OCI-LY1 (cell line): ENCODE measurements around the gene ITGA1.

Experiments used
- H2AFZ ChIP-seq: fragments of 200-600 bp; sonication (generic), shearing (Covaris generic); 2 replicates; pipeline ENCODE4 v1.6.0; 2014; ENCODE audit warnings: antibody characterized with exemption, mild to moderate bottlenecking, low read length
- H3F3A ChIP-seq: fragments of 200-600 bp; sonication (generic), shearing (Covaris generic); 2 replicates; pipeline ENCODE4 v1.6.0; 2014; ENCODE audit warnings: mild to moderate bottlenecking, antibody characterized with exemption, low read length, moderate library complexity; ENCODE audit not compliant: insufficient read depth
- H3K27ac ChIP-seq: fragments of 200-600 bp; sonication (generic); 2 replicates; pipeline ENCODE4 v1.5.1; 2014; ENCODE audit warnings: low read length, mixed run types, mild to moderate bottlenecking, low read depth; ENCODE audit not compliant: poor library complexity, severe bottlenecking
- H3K27me3 ChIP-seq: fragments of 200-600 bp; sonication (generic); 2 replicates; pipeline ENCODE4 v1.6.0; 2014; ENCODE audit warnings: antibody characterized with exemption, mild to moderate bottlenecking, low read length, moderate library complexity; ENCODE audit not compliant: insufficient read depth
- H3K36me3 ChIP-seq: fragments of 200-600 bp; sonication (generic); 2 replicates; pipeline ENCODE4 v1.6.1; 2014; ENCODE audit warnings: mild to moderate bottlenecking, antibody characterized with exemption, low read length, moderate library complexity, mixed read lengths; ENCODE audit not compliant: insufficient read depth
- H3K4me1 ChIP-seq: fragments of 200-600 bp; sonication (generic); 2 replicates; pipeline ENCODE4 v1.5.1; 2014; ENCODE audit warnings: mild to moderate bottlenecking, low read length, moderate library complexity; ENCODE audit not compliant: insufficient read depth, severe bottlenecking
- H3K4me2 ChIP-seq: fragments of 200-600 bp; sonication (generic), shearing (Covaris generic); 2 replicates; pipeline ENCODE4 v1.6.1; 2014; ENCODE audit warnings: low read length
- H3K4me3 ChIP-seq: fragments of 200-600 bp; sonication (generic); 2 replicates; pipeline ENCODE4 v1.5.1; 2014; ENCODE audit warnings: low read length, low read depth, mild to moderate bottlenecking, mixed read lengths; ENCODE audit not compliant: poor library complexity, severe bottlenecking
- H3K79me2 ChIP-seq: fragments of 200-600 bp; shearing (Covaris generic); 2 replicates; pipeline ENCODE4 v1.6.1; 2016; ENCODE audit warnings: mixed run types, low read length, mixed read lengths; ENCODE audit not compliant: insufficient read depth
- H3K9ac ChIP-seq: fragments of 200-600 bp; sonication (generic), shearing (Covaris generic); 2 replicates; pipeline ENCODE4 v1.6.1; 2014; ENCODE audit warnings: mild to moderate bottlenecking, low read length, mixed read lengths
- H3K9me2 ChIP-seq: fragments of 200-600 bp; sonication (generic), shearing (Covaris generic); 2 replicates; pipeline ENCODE4 v1.6.1; 2014; ENCODE audit warnings: low read depth, mild to moderate bottlenecking, low read length, mixed read lengths
- H3K9me3 ChIP-seq: fragments of 200-600 bp; shearing (Covaris generic); 2 replicates; pipeline ENCODE4 v1.6.1; 2014; ENCODE audit warnings: low read length, mixed read lengths
- H4K20me1 ChIP-seq: fragments of 200-600 bp; sonication (generic), shearing (Covaris generic); 2 replicates; pipeline ENCODE4 v1.6.0; 2016; ENCODE audit warnings: mild to moderate bottlenecking, low read length; ENCODE audit not compliant: insufficient read depth
- EZH2 ChIP-seq: fragments of 200-600 bp; sonication (generic), shearing (Covaris generic); IDR thresholded peaks from 2 replicates; pipeline ENCODE4 v1.8.0; 2017; ENCODE audit warnings: borderline replicate concordance, mixed run types, mild to moderate bottlenecking, antibody characterized with exemption, low read length, moderate library complexity, mixed read lengths
- TF ChIP-seq, protein P1 (sequence below): fragments of 200-600 bp; sonication (generic), shearing (Covaris generic); IDR thresholded peaks from 2 replicates; pipeline ENCODE4 v1.5.1; 2017; ENCODE audit warnings: mild to moderate bottlenecking, antibody characterized with exemption, low read length, moderate library complexity, mixed read lengths

Gene ITGA1

DNA sequence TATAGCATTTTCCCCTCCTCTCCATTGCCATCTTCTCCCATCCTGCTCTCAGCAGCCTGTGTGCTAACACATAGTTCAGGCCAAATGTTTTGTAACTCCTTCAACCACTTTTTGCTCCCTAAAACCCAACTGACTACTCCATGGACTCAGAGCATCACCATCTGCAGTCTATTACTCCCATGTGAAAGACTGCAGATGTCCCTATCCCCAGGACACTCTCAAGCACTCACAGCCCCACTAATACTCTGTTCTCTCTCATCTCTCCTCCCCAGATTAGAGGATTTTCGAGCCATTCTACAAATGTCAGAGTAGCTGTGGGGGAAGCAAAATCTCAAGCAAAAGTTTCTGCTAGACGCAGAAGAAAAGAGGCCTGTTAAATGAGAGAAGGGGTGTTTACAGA, 99.3 kb downstream of the ITGA1 start:
- H3K79me2 ChIP-seq = no peaks in the 10 kb centered on the region
- no peak overlapping the region for H3K4me3 ChIP-seq
- no peak overlapping the region for H3K27ac ChIP-seq

DNA sequence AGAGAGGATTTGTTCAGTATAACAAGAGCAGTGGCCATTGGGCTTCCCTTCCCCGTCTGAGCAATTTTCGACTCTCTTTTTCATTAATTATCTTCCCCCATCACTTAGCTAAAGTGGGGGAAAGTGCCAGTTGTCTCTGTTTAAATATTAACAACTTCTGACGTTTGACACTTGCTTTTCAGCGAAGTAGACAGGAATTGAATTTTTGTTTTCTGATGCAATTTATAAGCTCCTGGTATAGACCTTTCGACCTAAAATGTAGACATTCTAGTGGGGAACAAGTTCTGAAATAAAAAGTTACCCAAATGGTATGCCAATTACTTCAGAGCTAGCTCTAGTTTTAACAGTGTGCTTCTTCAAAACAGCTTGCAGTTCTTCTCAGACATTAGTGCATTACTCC, 100.6 kb downstream of the ITGA1 start:
- Histone ChIP-seq H3K9me2 (no peaks in the 10 kb centered on the region), H2AFZ (no peak overlapping the region), H3K79me2 (no peaks in the 10 kb centered on the region), H3K4me1 (no peaks in the 10 kb centered on the region), H3F3A (no peaks in the 10 kb centered on the region), H3K9ac (no peak overlapping the region), H3K36me3 (no peaks in the 10 kb centered on the region), H4K20me1 (no peaks in the 10 kb centered on the region), H3K9me3 (no peaks in the 10 kb centered on the region), H3K27me3 (no peaks in the 10 kb centered on the region), H3K4me3 (no peak overlapping the region), H3K27ac (no peak overlapping the region), H3K4me2 (no peak overlapping the region)
- TF ChIP-seq, protein P1, sequence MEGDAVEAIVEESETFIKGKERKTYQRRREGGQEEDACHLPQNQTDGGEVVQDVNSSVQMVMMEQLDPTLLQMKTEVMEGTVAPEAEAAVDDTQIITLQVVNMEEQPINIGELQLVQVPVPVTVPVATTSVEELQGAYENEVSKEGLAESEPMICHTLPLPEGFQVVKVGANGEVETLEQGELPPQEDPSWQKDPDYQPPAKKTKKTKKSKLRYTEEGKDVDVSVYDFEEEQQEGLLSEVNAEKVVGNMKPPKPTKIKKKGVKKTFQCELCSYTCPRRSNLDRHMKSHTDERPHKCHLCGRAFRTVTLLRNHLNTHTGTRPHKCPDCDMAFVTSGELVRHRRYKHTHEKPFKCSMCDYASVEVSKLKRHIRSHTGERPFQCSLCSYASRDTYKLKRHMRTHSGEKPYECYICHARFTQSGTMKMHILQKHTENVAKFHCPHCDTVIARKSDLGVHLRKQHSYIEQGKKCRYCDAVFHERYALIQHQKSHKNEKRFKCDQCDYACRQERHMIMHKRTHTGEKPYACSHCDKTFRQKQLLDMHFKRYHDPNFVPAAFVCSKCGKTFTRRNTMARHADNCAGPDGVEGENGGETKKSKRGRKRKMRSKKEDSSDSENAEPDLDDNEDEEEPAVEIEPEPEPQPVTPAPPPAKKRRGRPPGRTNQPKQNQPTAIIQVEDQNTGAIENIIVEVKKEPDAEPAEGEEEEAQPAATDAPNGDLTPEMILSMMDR = no peak
- no peak for TF ChIP-seq EZH2

More for the DNA sequence above, 99.3 kb downstream of the ITGA1 start:
- Histone ChIP-seq H3K9ac (no peak overlapping the region), H3K9me3 (no peaks in the 10 kb centered on the region), H3K27me3 (no peaks in the 10 kb centered on the region), H3K4me2 (no peak overlapping the region), H3K36me3 (no peaks in the 10 kb centered on the region), H3K9me2 (no peaks in the 10 kb centered on the region), H4K20me1 (no peaks in the 10 kb centered on the region), H2AFZ (no peak overlapping the region), H3F3A (no peaks in the 10 kb centered on the region), H3K4me1 (no peaks in the 10 kb centered on the region)
- TF ChIP-seq, protein P1 = no peak
- TF ChIP-seq EZH2 = no peak

DNA sequence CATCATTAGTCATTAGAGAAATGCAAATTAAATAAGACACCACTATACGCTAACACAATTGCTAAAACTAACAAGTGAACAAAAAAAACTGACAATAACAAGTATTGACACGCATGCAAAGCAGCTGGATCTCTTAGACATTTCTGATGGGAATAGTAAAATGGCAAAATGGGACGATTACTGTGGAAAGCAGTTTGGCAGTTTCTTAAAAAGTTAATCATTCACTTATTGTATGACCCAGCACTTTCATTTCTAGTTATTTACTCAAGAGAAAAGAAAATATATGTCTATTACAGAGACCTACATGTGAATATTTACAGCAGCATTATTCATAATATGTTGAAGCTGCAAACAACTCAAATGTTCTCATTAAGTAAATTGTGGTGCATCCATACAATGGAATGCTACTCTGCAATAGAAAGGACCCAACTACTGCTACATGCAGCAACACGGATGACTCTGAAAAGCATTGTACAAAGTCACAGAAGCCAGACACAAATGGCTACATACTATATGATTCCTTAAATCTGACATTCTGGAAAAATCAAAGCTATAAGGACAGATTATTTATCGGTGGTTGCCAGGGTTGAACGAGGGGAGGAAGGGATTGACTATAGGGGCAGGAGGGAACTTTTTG, 104.6 kb downstream of the ITGA1 start:
- H3K9ac ChIP-seq = no peak overlapping the region
- no peak overlapping the region for H3K4me3 ChIP-seq
- H3K4me2 ChIP-seq = no peak overlapping the region
- no peaks in the 10 kb centered on the region for H3F3A ChIP-seq
- no peak overlapping the region for H3K27ac ChIP-seq
- no peak for TF ChIP-seq EZH2
- TF ChIP-seq, protein P1 = no peak
- no peak overlapping the region for H2AFZ ChIP-seq
- H3K4me1 ChIP-seq = no peaks in the 10 kb centered on the region
- no peaks in the 10 kb centered on the region for H4K20me1 ChIP-seq
- H3K9me2 ChIP-seq = no peaks in the 10 kb centered on the region
- H3K9me3 ChIP-seq = no peaks in the 10 kb centered on the region
- no peaks in the 10 kb centered on the region for H3K27me3 ChIP-seq
- H3K36me3 ChIP-seq = no peaks in the 10 kb centered on the region
- no peaks in the 10 kb centered on the region for H3K79me2 ChIP-seq
